NT2/D1 (cell line): ENCODE measurements around the gene EMB.
"Not testable (repeated sequence)": the region's sequence is repeated elsewhere in the genome, so short reads cannot be mapped to it uniquely, and the experiment has no call there.

ENCODE experiments used
- DNase-seq: peaks from one replicate; pipeline ENCODE4 v3.0.0-alpha.2; 2011; ENCODE audit warnings: low read depth, low spot score
- H3K27me3 ChIP-seq: 2 replicates; pipeline ENCODE4 v1.6.0; 2011; ENCODE audit warnings: mild to moderate bottlenecking; ENCODE audit not compliant: insufficient read length, insufficient read depth
- H3K36me3 ChIP-seq: 2 replicates; pipeline ENCODE4 v1.6.1; 2011; ENCODE audit warnings: mild to moderate bottlenecking, low read length, mixed read lengths; ENCODE audit not compliant: insufficient read depth, insufficient read length
- H3K4me1 ChIP-seq: 2 replicates; pipeline ENCODE4 v1.5.1; 2011; ENCODE audit not compliant: insufficient read depth, insufficient read length
- H3K4me3 ChIP-seq: 2 replicates; pipeline ENCODE4 v1.5.1; 2011; ENCODE audit warnings: low read depth; ENCODE audit not compliant: insufficient read length
- H3K9ac ChIP-seq: 2 replicates; pipeline ENCODE4 v1.6.0; 2011; ENCODE audit warnings: low read depth; ENCODE audit not compliant: insufficient read length
- H3K9me3 ChIP-seq: 2 replicates; pipeline ENCODE4 v1.5.1; 2011; ENCODE audit warnings: mild to moderate bottlenecking, low read length; ENCODE audit not compliant: insufficient read depth
- SUZ12 ChIP-seq: IDR thresholded peaks from 2 replicates; pipeline ENCODE4 v1.6.1; 2011; ENCODE audit not compliant: insufficient read length, insufficient read depth; ENCODE audit errors: extremely low read depth
- YY1 ChIP-seq: IDR thresholded peaks from 2 replicates; pipeline ENCODE4 v1.6.1; 2011; ENCODE audit not compliant: insufficient read length, insufficient read depth
- ZNF274 ChIP-seq: IDR thresholded peaks from 2 replicates; pipeline ENCODE4 v1.6.1; 2011; ENCODE audit warnings: mild to moderate bottlenecking, low read depth, low read length

The EMB gene

DNA sequence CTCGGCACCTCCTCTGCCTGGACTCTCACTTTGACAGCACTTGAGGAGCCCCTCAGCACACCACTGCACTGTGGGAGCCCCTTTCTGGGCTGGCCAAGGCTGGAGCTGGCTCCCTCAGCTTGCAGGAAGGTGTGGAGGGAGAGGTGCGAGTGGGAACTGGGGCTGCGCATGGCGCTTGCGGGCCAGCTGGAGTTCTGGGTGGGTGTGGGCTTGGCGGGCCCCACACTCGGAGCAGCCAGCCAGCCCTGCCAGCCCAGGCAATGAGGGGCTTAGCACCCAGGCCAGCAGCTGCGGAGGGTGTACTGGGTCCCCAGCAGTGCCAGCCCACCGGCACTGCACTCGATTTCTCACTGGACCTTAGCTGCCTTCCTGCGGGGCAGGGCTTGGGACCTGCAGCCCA lies 64.4 kb downstream of the EMB start:
- H3K36me3 ChIP-seq, DNase-seq, H3K4me1 ChIP-seq, H3K9ac ChIP-seq, H3K9me3 ChIP-seq, H3K27me3 ChIP-seq, H3K4me3 ChIP-seq: not testable (repeated sequence)

DNA sequence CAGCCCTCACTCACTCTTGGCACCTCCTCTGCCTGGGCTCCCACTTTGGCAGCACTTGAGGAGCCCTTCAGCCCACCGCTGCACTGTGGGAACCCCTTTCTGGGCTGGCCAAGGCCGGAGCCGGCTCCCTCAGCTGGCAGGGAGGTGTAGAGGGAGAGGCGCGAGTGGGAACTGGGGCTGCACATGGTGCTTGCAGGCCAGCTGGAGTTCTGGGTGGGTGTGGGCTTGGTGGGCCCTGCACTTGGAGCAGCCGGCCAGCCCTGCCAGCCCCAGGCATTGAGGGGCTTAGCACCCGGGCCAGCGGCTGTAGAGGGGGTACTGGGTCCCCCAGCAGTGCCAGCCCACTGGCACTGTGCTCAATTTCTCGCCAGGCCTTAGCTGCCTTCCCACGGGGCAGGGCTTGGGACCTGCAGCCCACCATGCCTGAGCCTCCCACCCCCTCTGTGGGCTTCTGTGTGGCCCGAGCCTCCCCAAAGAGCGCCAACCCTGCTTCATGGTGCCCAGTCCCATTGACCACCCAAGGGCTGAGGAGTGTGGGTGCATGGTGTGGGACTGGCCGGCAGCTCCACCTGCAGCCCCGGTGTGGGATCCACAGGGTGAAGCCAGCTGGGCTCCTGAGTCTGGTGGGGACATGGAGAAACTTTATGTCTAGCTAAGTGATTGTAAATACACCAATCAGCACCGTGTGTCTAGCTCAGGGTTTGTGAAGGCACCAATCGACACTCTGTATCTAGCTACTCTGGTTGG lies 71.6 kb downstream of the EMB start:
- H3K4me1 ChIP-seq, H3K9me3 ChIP-seq, H3K9ac ChIP-seq, H3K4me3 ChIP-seq, H3K27me3 ChIP-seq, DNase-seq, H3K36me3 ChIP-seq: not testable (repeated sequence)

DNA sequence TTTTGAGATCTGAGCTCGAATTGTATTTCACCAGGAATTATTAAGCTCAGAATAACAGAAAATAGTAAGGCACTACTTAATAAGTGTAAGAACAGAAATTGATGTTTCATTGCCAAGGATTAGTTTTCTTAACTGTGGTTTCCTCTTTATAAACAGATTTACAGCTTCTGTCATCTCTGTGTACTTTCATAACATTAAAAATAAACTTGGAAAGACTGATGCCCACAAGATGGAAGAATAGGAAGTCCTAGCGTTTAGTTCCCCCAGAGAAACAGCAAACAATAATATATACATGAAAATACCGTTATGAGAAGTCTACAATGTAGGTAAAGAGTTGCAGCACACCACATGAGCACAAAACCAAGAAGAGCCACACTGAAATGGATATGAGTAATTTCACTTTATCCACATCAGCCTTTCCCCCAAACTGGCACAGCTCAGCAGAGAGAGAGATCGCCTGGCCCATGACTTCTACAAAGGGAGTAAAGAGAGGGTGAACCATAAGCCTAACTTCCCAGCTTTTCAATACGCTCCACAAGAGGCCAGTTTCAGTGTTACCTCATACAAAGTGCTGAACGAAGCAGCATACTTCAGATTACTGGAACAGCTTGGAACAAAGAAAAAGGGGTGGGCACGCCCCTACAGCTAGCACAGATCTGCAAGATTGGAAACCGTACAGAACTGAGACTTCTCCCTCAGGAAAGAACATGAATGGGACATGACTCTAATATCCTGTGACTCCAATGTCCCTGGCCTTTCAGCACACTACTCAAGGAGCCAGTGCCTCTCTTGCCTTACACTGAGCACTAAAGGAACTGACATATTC lies 75.4 kb downstream of the EMB start:
- Histone ChIP-seq H3K4me1 (no peaks in the 10 kb centered on the region), H3K9ac (no peak overlapping the region), H3K36me3 (no peaks in the 10 kb centered on the region), H3K27me3 (no peaks in the 10 kb centered on the region), H3K4me3 (no peak overlapping the region), H3K9me3 (no peaks in the 10 kb centered on the region; the same call in 1 of the 2 replicates)
- DNase-seq = no peak
- TF ChIP-seq ZNF274 = no peak
- TF ChIP-seq YY1 = no peak
- no peak for TF ChIP-seq SUZ12

DNA sequence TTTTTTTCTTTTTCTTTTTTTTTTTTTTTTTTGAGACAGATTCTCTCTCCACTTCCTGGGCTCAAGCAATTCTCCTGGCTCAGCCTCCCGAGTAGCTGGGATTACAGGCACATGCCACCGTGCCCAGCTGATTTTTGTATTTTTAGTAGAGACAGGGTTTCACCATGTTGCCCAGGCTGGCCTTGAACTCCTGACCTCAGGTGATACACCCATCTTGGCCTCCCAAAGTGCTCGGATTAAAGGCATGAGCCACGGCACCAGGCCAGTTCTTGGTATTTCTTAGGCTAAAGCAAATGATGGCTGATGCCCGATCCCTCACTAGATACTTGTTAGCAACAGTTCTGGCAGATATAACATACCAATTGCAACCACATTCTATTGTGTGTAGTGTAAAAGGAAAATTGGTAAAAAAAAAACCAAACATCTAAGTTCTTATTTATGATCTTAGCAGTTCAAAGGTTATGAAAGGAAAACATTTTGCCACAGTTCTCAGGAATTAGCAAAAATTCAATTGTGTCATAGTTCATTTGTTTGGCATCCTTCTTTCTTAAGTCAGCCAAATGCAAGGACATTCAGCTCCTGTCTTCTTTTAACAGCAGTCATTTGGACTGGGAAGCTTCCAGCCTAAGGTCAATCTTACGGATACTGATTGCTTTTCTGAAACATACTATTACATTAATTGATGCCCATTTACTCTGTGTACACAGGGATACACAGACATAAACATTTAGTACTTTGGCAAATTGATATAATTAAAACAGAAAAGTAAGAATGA lies 76.4 kb downstream of the EMB start:
- H3K4me1 ChIP-seq, H3K36me3 ChIP-seq, H3K9me3 ChIP-seq, DNase-seq, H3K4me3 ChIP-seq, H3K27me3 ChIP-seq, H3K9ac ChIP-seq: not testable (repeated sequence)

DNA sequence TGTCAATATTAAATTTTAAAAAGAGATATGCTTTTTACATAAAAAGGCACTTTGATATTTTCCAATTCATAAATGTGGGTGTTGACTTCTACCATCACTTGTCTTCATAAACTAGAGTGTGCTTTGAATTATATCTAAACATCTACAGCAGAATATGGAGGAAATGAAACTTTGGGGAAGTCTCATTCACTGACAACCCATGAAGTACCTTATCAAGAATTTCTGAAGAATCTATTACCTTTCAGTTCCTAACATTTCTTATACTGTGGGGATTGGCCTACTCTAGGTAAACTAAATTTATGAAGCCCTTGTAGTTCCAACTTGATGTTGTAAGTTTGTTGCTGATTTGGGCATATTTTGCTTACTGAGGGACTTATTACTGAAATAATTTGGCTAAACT lies 81.9 kb downstream of the EMB start:
- no peak overlapping the region for H3K9ac ChIP-seq
- H3K9me3 ChIP-seq = no peaks in the 10 kb centered on the region
- no peaks in the 10 kb centered on the region for H3K4me1 ChIP-seq
- no peak for TF ChIP-seq SUZ12
- no peak overlapping the region for H3K4me3 ChIP-seq
- H3K36me3 ChIP-seq = no peaks in the 10 kb centered on the region
- H3K27me3 ChIP-seq = no peaks in the 10 kb centered on the region
- DNase-seq = no peak

DNA sequence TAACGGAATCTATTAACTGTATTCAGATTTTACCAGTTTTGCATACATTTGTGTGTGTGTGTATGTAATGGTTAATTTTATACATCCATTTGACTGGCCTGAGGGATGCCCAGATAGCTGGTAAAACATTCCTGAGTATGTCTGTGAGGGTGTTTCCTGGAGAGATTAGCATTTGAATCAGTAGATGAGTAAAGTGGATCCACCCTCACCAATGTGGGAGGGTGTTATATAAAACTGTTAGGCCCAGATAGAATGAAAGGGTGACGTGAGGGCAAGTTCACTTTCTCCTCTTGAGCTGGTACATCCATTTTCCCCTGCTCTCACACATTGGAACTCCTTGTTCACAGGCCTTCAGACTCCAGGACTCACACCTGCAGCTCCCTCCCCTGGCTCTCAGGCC lies 88.7 kb downstream of the EMB start:
- H3K4me3 ChIP-seq = no peak overlapping the region

More for the DNA sequence above, 88.7 kb downstream of the EMB start:
- no peak overlapping the region for H3K9ac ChIP-seq
- H3K36me3 ChIP-seq = no peaks in the 10 kb centered on the region
- H3K27me3 ChIP-seq = no peaks in the 10 kb centered on the region
- DNase-seq = peak; percentile 0
- TF ChIP-seq YY1 (no peak), ZNF274 (no peak), SUZ12 (no peak)
- H3K4me1 ChIP-seq = no peaks in the 10 kb centered on the region
- no peaks in the 10 kb centered on the region for H3K9me3 ChIP-seq
